Sigmoid colon (tissue), 4 donors: Measurements from ENCODE around the gene CTSE.

Experiments used
- CTCF ChIP-seq, 4 experiments: fragments of 450-650 bp in 3 of 4; fragments of 200-600 bp in 1 of 4; IDR thresholded peaks; one replicate each; pipeline ENCODE4 v1.5.1; 2016 to 2019; ENCODE audit warnings: antibody characterized with exemption in 4 of 4, mild to moderate bottlenecking in 3 of 4, moderate library complexity in 2 of 4
- POLR2A ChIP-seq, 2 donors: fragments of 450-650 bp; IDR thresholded peaks; one replicate each; pipeline ENCODE4 v1.6.1; 2016; ENCODE audit warnings: antibody characterized with exemption in 2 of 2, mild to moderate bottlenecking in 2 of 2, moderate library complexity in 2 of 2
- POLR2AphosphoS5 ChIP-seq, 4 donors: sonication (generic); formaldehyde crosslinking; IDR thresholded peaks; one replicate each; pipeline ENCODE4 v1.6.1; 2017; ENCODE audit warnings: antibody characterized with exemption in 4 of 4

DNA sequence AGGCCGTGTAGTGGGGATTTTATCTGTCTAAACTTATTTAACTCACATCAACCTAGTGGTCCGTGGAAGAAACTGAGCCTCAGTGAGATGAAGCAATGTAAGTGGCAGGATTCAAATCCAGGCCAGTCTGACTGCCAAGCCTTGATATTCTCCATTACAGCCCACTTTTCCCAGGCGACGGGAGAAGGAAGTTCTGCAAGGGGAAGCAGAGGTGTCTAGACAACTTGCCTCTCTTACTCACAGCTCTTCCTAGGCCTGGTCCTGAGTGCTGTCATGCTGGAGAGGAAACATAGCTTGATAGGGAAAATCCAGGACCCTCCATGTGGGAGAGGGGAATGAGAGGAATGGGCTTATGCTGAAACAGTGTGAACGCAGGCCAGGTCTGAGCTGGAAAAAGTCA is 9.1 kb downstream of the CTSE start:
- TF ChIP-seq POLR2A (IDR thresholded peaks at IDR 0.05) (no peak), CTCF (IDR thresholded peaks at IDR 0.05) (no peak), POLR2AphosphoS5 (IDR thresholded peaks at IDR 0.05) (no peak)
